ENCODE measurements around the gene CAMK1D. TPM values are rescaled to one million over a fixed set of nuclear protein-coding genes. Genes with fewer than 3 reads are reported as not detected.

The CAMK1D gene
- total RNA-seq, 1 experiment from 2014 or later: 6.3 TPM

- no peaks in the 10 kb centered on the region for H3K79me1 ChIP-seq (ENCODE audit: insufficient read depth, low read depth, low read length, poor library complexity, severe bottlenecking)
- H3K23ac ChIP-seq (ENCODE audit: insufficient read length, low read depth, low read length): no peak overlapping the region
- H3K4me2 ChIP-seq (ENCODE audit: insufficient read depth, insufficient read length, low read length): no peak overlapping the region
- H2BK20ac ChIP-seq (ENCODE audit: low read depth, low read length, poor library complexity, severe bottlenecking): no peak overlapping the region
- no peak overlapping the region for H3K9ac ChIP-seq (ENCODE audit: extremely low read depth, insufficient read length, low read length)
- H3K27me3 ChIP-seq (ENCODE audit: insufficient read depth, low read length): no peaks in the 10 kb centered on the region
- Mint-ChIP-seq H3K36me3 (ENCODE audit: insufficient read depth in 1 of 3, low read depth in 3 of 3) (no peaks in the 10 kb centered on the region), H3K9me3 (peaks cover 0 to 3% of the 10 kb centered on the region in 2 experiments; a peak in 1 of 5 replicates), H3K27ac (no peak overlapping the region), H3K4me3 (no peak overlapping the region), H3K4me1 (0 out of 4 replicates have a peak, but pooled peaks cover 0 to under 1% of the 10 kb centered on the region in 2 experiments), H3K27me3 (ENCODE audit: low read depth) (no peaks in the 10 kb centered on the region; the same call in 1 of the 2 replicates)
- no peak overlapping the region for H4K5ac ChIP-seq (ENCODE audit: insufficient read length, low read depth, low read length)
- H2BK120ac ChIP-seq (ENCODE audit: low read depth, low read length, poor library complexity, severe bottlenecking): no peak overlapping the region
- H2AK5ac ChIP-seq (ENCODE audit: insufficient read length, low read length): no peak overlapping the region
- no peaks in the 10 kb centered on the region for H3K9me3 ChIP-seq (ENCODE audit: control insufficient read depth, low read depth, low read length)
- no peak overlapping the region for H3K27ac ChIP-seq (ENCODE audit: insufficient read length, low read depth, low read length)
- H4K8ac ChIP-seq (replicated peaks; ENCODE audit: insufficient read length, low read depth, low read length): no peak overlapping the region
- no peak overlapping the region for H4K91ac ChIP-seq (ENCODE audit: insufficient read length, low read depth, low read length)
- H4K20me1 ChIP-seq (ENCODE audit: control insufficient read depth, insufficient read depth, insufficient read length): no peaks in the 10 kb centered on the region
- DNase-seq: no peak
- H3K79me2 ChIP-seq (ENCODE audit: insufficient read depth, low read length): no peaks in the 10 kb centered on the region
- H3K4me1 ChIP-seq (ENCODE audit: insufficient read depth, low read length): no peaks in the 10 kb centered on the region
- no peak overlapping the region for H2BK15ac ChIP-seq (ENCODE audit: low read depth, low read length)
- TF ChIP-seq, protein P1, sequence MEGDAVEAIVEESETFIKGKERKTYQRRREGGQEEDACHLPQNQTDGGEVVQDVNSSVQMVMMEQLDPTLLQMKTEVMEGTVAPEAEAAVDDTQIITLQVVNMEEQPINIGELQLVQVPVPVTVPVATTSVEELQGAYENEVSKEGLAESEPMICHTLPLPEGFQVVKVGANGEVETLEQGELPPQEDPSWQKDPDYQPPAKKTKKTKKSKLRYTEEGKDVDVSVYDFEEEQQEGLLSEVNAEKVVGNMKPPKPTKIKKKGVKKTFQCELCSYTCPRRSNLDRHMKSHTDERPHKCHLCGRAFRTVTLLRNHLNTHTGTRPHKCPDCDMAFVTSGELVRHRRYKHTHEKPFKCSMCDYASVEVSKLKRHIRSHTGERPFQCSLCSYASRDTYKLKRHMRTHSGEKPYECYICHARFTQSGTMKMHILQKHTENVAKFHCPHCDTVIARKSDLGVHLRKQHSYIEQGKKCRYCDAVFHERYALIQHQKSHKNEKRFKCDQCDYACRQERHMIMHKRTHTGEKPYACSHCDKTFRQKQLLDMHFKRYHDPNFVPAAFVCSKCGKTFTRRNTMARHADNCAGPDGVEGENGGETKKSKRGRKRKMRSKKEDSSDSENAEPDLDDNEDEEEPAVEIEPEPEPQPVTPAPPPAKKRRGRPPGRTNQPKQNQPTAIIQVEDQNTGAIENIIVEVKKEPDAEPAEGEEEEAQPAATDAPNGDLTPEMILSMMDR (conservative IDR thresholded peaks at IDR 0.05): no peak
- H2BK12ac ChIP-seq (ENCODE audit: insufficient read length, low read depth, low read length): no peak overlapping the region
- no peak overlapping the region for H3K4ac ChIP-seq (ENCODE audit: low read depth, low read length)
- no peak overlapping the region for H3K18ac ChIP-seq (ENCODE audit: insufficient read length, low read depth, low read length)
- H3K56ac ChIP-seq (ENCODE audit: insufficient read length, low read depth, low read length): no peak overlapping the region
- no CpG with 5 or more reads among the region's 2 CpGs for WGBS (ENCODE audit: extremely low coverage, insufficient read length, low lambda C conversion rate)
- H3T11ph ChIP-seq (ENCODE audit: low read length): no peak overlapping the region
- H2AFZ ChIP-seq (ENCODE audit: low read length): no peak overlapping the region
- no peak overlapping the region for H2BK5ac ChIP-seq (ENCODE audit: insufficient read length, low read length)
- H3K23me2 ChIP-seq (ENCODE audit: insufficient read length, low read depth, low read length, poor library complexity, severe bottlenecking): no peaks in the 10 kb centered on the region
- H3K14ac ChIP-seq (ENCODE audit: insufficient read depth, low read length): no peak overlapping the region
Measured at GRCh38 chr10:12758271-12758670, 408.9 kb downstream of the CAMK1D start.

Data from H9 (cell line).